HepG2 (cell line): Measurements from ENCODE around the gene PCSK1. TPM values are rescaled to one million over a fixed set of nuclear protein-coding genes. Genes with fewer than 3 reads are reported as not detected.

Experiments used
- CBX2 ChIP-seq, 2 experiments: fragments of 200-600 bp in 1 of 2; sonication (generic); formaldehyde crosslinking in 1 of 2; IDR thresholded peaks; 2 replicates each; pipeline versions ENCODE4 v1.7.0 to v1.8.1; 2018 to 2022; ENCODE audit warnings: low read depth in 2 of 2, low read length in 1 of 2, mild to moderate bottlenecking in 1 of 2, missing genetic modification reagents in 1 of 2
- EZH2 ChIP-seq: conservative IDR thresholded peaks from 2 replicates; pipeline ENCODE4 v1.6.1; 2012; ENCODE audit warnings: mild to moderate bottlenecking, low read depth, low read length, moderate library complexity
- HINFP ChIP-seq: sonication (generic); formaldehyde crosslinking; IDR thresholded peaks from 2 replicates; pipeline ENCODE4 v1.4.0; 2020; ENCODE audit warnings: low read depth, mild to moderate bottlenecking, missing genetic modification reagents
- HOMEZ ChIP-seq: IDR thresholded peaks from 2 replicates; pipeline ENCODE4 v1.6.1; 2016; ENCODE audit warnings: low read depth
- IKZF4 ChIP-seq: sonication (generic); formaldehyde crosslinking; IDR thresholded peaks from 2 replicates; pipeline ENCODE4 v1.5.1; 2020; ENCODE audit warnings: borderline replicate concordance, mild to moderate bottlenecking, low read depth, missing genetic modification reagents; ENCODE audit errors: not compliant biosample characterization
- NFYC ChIP-seq: IDR thresholded peaks from 2 replicates; pipeline ENCODE4 v1.6.1; 2016; ENCODE audit warnings: missing genetic modification reagents, missing compliant biosample characterization
- PHF21A ChIP-seq: sonication (generic); formaldehyde crosslinking; IDR thresholded peaks from 2 replicates; pipeline ENCODE4 v1.5.0; 2020; ENCODE audit warnings: mild to moderate bottlenecking, missing genetic modification reagents
- PRDM15 ChIP-seq: sonication (generic); formaldehyde crosslinking; IDR thresholded peaks from 2 replicates; pipeline ENCODE4 v1.4.0; 2020; ENCODE audit warnings: missing genetic modification reagents
- RFX3 ChIP-seq: IDR thresholded peaks from 2 replicates; pipeline ENCODE4 v1.6.1; 2016; ENCODE audit warnings: missing biosample characterization, missing genetic modification reagents
- SALL1 ChIP-seq: sonication (generic); formaldehyde crosslinking; IDR thresholded peaks from 2 replicates; pipeline ENCODE4 v1.8.0; 2022; ENCODE audit warnings: mild to moderate bottlenecking, missing genetic modification reagents
- SMC3 ChIP-seq: IDR thresholded peaks from 2 replicates; pipeline ENCODE4 v1.6.1; 2011; ENCODE audit warnings: low read length, improper control_type of control experiment
- ZFY ChIP-seq: sonication (generic); formaldehyde crosslinking; IDR thresholded peaks from 2 replicates; pipeline ENCODE4 v1.4.0; 2020; ENCODE audit warnings: missing genetic modification reagents
- ZNF331 ChIP-seq: sonication (generic); formaldehyde crosslinking; IDR thresholded peaks from 2 replicates; pipeline ENCODE4 v1.4.0; 2020; ENCODE audit warnings: missing genetic modification reagents
- ZNF496 ChIP-seq: sonication (generic); formaldehyde crosslinking; IDR thresholded peaks from 2 replicates; pipeline ENCODE4 v1.8.1; 2023; ENCODE audit warnings: mild to moderate bottlenecking, moderate library complexity, missing genetic modification reagents; ENCODE audit not compliant: insufficient replicate concordance
- ZNF530 ChIP-seq: sonication (generic); formaldehyde crosslinking; IDR thresholded peaks from 2 replicates; pipeline ENCODE4 v1.5.0; 2020; ENCODE audit warnings: low read depth, mild to moderate bottlenecking, missing genetic modification reagents
- ZNF558 ChIP-seq: sonication (generic); formaldehyde crosslinking; IDR thresholded peaks from 2 replicates; pipeline ENCODE4 v1.9.0; 2022; ENCODE audit warnings: mild to moderate bottlenecking, missing genetic modification reagents, borderline replicate concordance
- ZNF563 ChIP-seq: sonication (generic); formaldehyde crosslinking; IDR thresholded peaks from 2 replicates; pipeline ENCODE4 v1.8.0; 2022; ENCODE audit warnings: mild to moderate bottlenecking, moderate library complexity, missing genetic modification reagents
- ZNF678 ChIP-seq: sonication (generic); formaldehyde crosslinking; IDR thresholded peaks from 2 replicates; pipeline ENCODE4 v1.4.0; 2020; ENCODE audit warnings: mild to moderate bottlenecking, missing genetic modification reagents
- polyA plus RNA-seq, 8 experiments: library from polyadenylated mRNA; depleted of rRNA in 3 of 8; stranded (reverse) in 7 of 8; unstranded in 1 of 8; fragments of >200 nt; fragmentation: Illumina TruSeq in 4 of 8; extraction: Trizol in 4 of 8; gene quantifications; 2 replicates each; pipeline versions ENCODE4 v1.2.1 to v1.2.3, GENCODE V29; 2011 to 2016; ENCODE audit warnings: low read depth in 4 of 8, missing spikeins in 1 of 8, mixed read lengths in 1 of 8; ENCODE audit not compliant: insufficient read depth in 1 of 8
- total RNA-seq, 5 experiments: library from RNA; depleted of rRNA; stranded (reverse); fragments of >200 nt; fragmentation: Illumina TruSeq; extraction: Trizol; gene quantifications; 2 replicates each; pipeline ENCODE4 v1.2.3, GENCODE V29; 2016; ENCODE audit warnings: low read depth in 1 of 5
- TF ChIP-seq, protein P1 (sequence below): sonication (generic); formaldehyde crosslinking; IDR thresholded peaks from 2 replicates; pipeline ENCODE4 v1.5.1; 2020; ENCODE audit warnings: missing genetic modification reagents, mild to moderate bottlenecking, borderline replicate concordance
- TF ChIP-seq, protein P2 (sequence below): sonication (generic); formaldehyde crosslinking; IDR thresholded peaks from 2 replicates; pipeline ENCODE4 v1.9.0; 2022; ENCODE audit warnings: missing genetic modification reagents, mild to moderate bottlenecking, borderline replicate concordance

The PCSK1 gene
- total and polyA plus RNA-seq, 2 of the 13 experiments (the other 11 are each of a cell fraction or from before 2014, with no cell fraction given) = not detected

- TF ChIP-seq PRDM15 (no peak), ZNF496 (CRISPR knock-in tag) (no peak), HINFP (peak; percentile 52; the same call in 1 of the 2 replicates), ZNF563 (CRISPR knock-in tag) (no peak; the same call in 1 of the 2 replicates), RFX3 (CRISPR knock-in tag) (0 out of 2 replicates have a peak, but pooled peaks have one; percentile 19), IKZF4 (CRISPR knock-in tag) (peak; percentile 35), HOMEZ (CRISPR knock-in tag) (no peak), EZH2 (no peak), ZNF530 (no peak), CBX2 (IDR thresholded peaks at IDR 0.05; ENCODE audit: low read depth, low read length) (no peak), CBX2 (CRISPR knock-in tag; IDR thresholded peaks at IDR 0.05; ENCODE audit: low read depth) (no peak), ZNF331 (peak; percentile 61; the same call in 1 of the 2 replicates), ZNF678 (CRISPR knock-in tag) (no peak), ZNF558 (CRISPR knock-in tag) (peak; percentile 54; the same call in 1 of the 2 replicates), ZFY (CRISPR knock-in tag) (no peak), SALL1 (peak; percentile 88), PHF21A (CRISPR knock-in tag) (no peak), SMC3 (no peak), NFYC (CRISPR knock-in tag) (no peak)
- TF ChIP-seq, protein P1, sequence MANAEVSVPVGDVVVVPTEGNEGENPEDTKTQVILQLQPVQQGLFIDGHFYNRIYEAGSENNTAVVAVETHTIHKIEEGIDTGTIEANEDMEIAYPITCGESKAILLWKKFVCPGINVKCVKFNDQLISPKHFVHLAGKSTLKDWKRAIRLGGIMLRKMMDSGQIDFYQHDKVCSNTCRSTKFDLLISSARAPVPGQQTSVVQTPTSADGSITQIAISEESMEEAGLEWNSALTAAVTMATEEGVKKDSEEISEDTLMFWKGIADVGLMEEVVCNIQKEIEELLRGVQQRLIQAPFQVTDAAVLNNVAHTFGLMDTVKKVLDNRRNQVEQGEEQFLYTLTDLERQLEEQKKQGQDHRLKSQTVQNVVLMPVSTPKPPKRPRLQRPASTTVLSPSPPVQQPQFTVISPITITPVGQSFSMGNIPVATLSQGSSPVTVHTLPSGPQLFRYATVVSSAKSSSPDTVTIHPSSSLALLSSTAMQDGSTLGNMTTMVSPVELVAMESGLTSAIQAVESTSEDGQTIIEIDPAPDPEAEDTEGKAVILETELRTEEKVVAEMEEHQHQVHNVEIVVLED = 0 out of 2 replicates have a peak, but pooled peaks have one; percentile 21
- TF ChIP-seq, protein P2, sequence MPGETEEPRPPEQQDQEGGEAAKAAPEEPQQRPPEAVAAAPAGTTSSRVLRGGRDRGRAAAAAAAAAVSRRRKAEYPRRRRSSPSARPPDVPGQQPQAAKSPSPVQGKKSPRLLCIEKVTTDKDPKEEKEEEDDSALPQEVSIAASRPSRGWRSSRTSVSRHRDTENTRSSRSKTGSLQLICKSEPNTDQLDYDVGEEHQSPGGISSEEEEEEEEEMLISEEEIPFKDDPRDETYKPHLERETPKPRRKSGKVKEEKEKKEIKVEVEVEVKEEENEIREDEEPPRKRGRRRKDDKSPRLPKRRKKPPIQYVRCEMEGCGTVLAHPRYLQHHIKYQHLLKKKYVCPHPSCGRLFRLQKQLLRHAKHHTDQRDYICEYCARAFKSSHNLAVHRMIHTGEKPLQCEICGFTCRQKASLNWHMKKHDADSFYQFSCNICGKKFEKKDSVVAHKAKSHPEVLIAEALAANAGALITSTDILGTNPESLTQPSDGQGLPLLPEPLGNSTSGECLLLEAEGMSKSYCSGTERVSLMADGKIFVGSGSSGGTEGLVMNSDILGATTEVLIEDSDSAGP = no peak
These were observed 1.2 kb upstream of the PCSK1 start (continued) for GRCh38 chr5:96434201-96434645.
